ENCODE data around the gene UBXN11.
A peak's percentile ranks its signal among the peaks of the same experiment; 100 is the strongest.

UBXN11 gene

GRCh38 chr1:26306290-26307229 is at the start of gene UBXN11:
Gene UBXN11 (minus strand): TSS chr1:26306636. CDS start chr1:26302883, 3,753 bp downstream.
- DNase-seq (ENCODE audit: low read depth): peak; percentile 95

GRCh38 chr1:26356106-26356505 is 49.7 kb upstream of the UBXN11 start:
- DNase-seq (ENCODE audit: low read depth): no peak

GRCh38 chr1:26354972-26355371 is 48.5 kb upstream of the UBXN11 start:
- no peak for DNase-seq (ENCODE audit: low read depth)

- no peak for DNase-seq (ENCODE audit: low read depth)
Observed at GRCh38 chr1:26353976-26354820, 47.8 kb upstream of the UBXN11 start, which contains the start of gene CRYBG2. Gene CRYBG2 (minus strand): TSS chr1:26354130. CDS start chr1:26346657, 7,473 bp downstream.

GRCh38 chr1:26353210-26353859 is 46.9 kb upstream of the UBXN11 start:
- DNase-seq (ENCODE audit: low read depth): no peak

- DNase-seq (ENCODE audit: low read depth): no peak
Observed at GRCh38 chr1:26352338-26352679, 45.9 kb upstream of the UBXN11 start.

GRCh38 chr1:26351590-26352337 is 45.3 kb upstream of the UBXN11 start:
- DNase-seq (ENCODE audit: low read depth): peak; percentile 64

GRCh38 chr1:26350701-26351589 is 44.5 kb upstream of the UBXN11 start:
- DNase-seq (ENCODE audit: low read depth): no peak

GRCh38 chr1:26350343-26350700 is 43.9 kb upstream of the UBXN11 start:
- DNase-seq (ENCODE audit: low read depth): no peak

GRCh38 chr1:26349877-26350244 is 43.4 kb upstream of the UBXN11 start:
- no peak for DNase-seq (ENCODE audit: low read depth)

GRCh38 chr1:26349188-26349876 is 42.9 kb upstream of the UBXN11 start:
- peak; percentile 84 for DNase-seq (ENCODE audit: low read depth)

GRCh38 chr1:26346274-26347033 is 40.0 kb upstream of the UBXN11 start:
- DNase-seq (ENCODE audit: low read depth): no peak

GRCh38 chr1:26345718-26346117 is 39.3 kb upstream of the UBXN11 start:
- DNase-seq (ENCODE audit: low read depth): no peak

- no peak for DNase-seq (ENCODE audit: low read depth)
Observed at GRCh38 chr1:26344147-26344920, 37.9 kb upstream of the UBXN11 start.

- DNase-seq (ENCODE audit: low read depth): no peak
Observed at GRCh38 chr1:26340047-26340481, 33.6 kb upstream of the UBXN11 start.

GRCh38 chr1:26338670-26339069 is 32.2 kb upstream of the UBXN11 start:
- DNase-seq (ENCODE audit: low read depth): no peak

- no peak for DNase-seq (ENCODE audit: low read depth)
Observed at GRCh38 chr1:26337625-26338024, 31.2 kb upstream of the UBXN11 start.

- no peak for DNase-seq (ENCODE audit: low read depth)
Observed at GRCh38 chr1:26337206-26337535, 30.7 kb upstream of the UBXN11 start.

All from amniotic epithelial cell (primary cell).